Renal cortex interstitium (tissue), 11 donors: ENCODE data around the gene BACE1-AS. TPM values are rescaled to one million over a fixed set of nuclear protein-coding genes. Genes with fewer than 3 reads are reported as not detected.

Experiments used
- DNase-seq, 11 donors: peaks; one replicate each; pipeline ENCODE4 v3.0.0-alpha.2; 2013; ENCODE audit warnings: low read depth in 9 of 11, low spot score in 4 of 11; ENCODE audit errors: extremely low read depth in 1 of 11
- polyA plus RNA-seq, 3 donors: library from polyadenylated mRNA; unstranded; fragments of 120-200 nt; gene quantifications; one replicate each; pipeline ENCODE4 v1.2.1, GENCODE V29; 2013; ENCODE audit not compliant: insufficient read length in 3 of 3

The BACE1-AS gene
- polyA plus RNA-seq, 3 donors, result 18.0 to 26.8 (median 21.6) TPM

GRCh38 chr11:117281159-117281558 lies 10.0 kb upstream of the BACE1-AS start:
- DNase-seq, result no peak

- no peak for DNase-seq
These were observed 9.3 kb upstream of the BACE1-AS start for GRCh38 chr11:117281869-117282268.

- no peak for DNase-seq
These were observed 8.2 kb upstream of the BACE1-AS start for GRCh38 chr11:117282956-117283355.

GRCh38 chr11:117284053-117284452 lies 7.1 kb upstream of the BACE1-AS start:
- no peak for DNase-seq

GRCh38 chr11:117286588-117286987 lies 4.6 kb upstream of the BACE1-AS start:
- no peak for DNase-seq

- DNase-seq, result no peak
These were observed 3.5 kb upstream of the BACE1-AS start for GRCh38 chr11:117287668-117288067.

GRCh38 chr11:117289795-117290194 lies 1.4 kb upstream of the BACE1-AS start:
- DNase-seq, result no peak

- DNase-seq, result no peak
These were observed 1.5 kb downstream of the BACE1-AS start for GRCh38 chr11:117292616-117293015.

- DNase-seq, result no peak
These were observed 4.4 kb downstream of the BACE1-AS start for GRCh38 chr11:117295438-117296137.

- DNase-seq, result no peak
These were observed 5.7 kb downstream of the BACE1-AS start for GRCh38 chr11:117296881-117297280.

- DNase-seq, result no peak
These were observed 7.0 kb downstream of the BACE1-AS start for GRCh38 chr11:117298195-117298594.

GRCh38 chr11:117299351-117300282 lies 8.5 kb downstream of the BACE1-AS start:
- peak in 1 of 11 donors; percentile 23 for DNase-seq

- DNase-seq, result peak in 8 of 11 donors; percentile 44 to 77 (median 62)
These were observed 9.1 kb downstream of the BACE1-AS start for GRCh38 chr11:117300283-117300663.

- peak in 8 of 11 donors; percentile 33 to 72 (median 56) for DNase-seq
These were observed 9.6 kb downstream of the BACE1-AS start for GRCh38 chr11:117300773-117301172.

- no peak for DNase-seq
These were observed 11.1 kb downstream of the BACE1-AS start for GRCh38 chr11:117302228-117302627.

- no peak for DNase-seq
These were observed 12.0 kb downstream of the BACE1-AS start for GRCh38 chr11:117303101-117303500.

- DNase-seq, result no peak
These were observed 12.6 kb downstream of the BACE1-AS start for GRCh38 chr11:117303646-117304315.

GRCh38 chr11:117305145-117305544 lies 14.0 kb downstream of the BACE1-AS start:
- no peak for DNase-seq

GRCh38 chr11:117309310-117309709 lies 18.2 kb downstream of the BACE1-AS start:
- no peak for DNase-seq

GRCh38 chr11:117313091-117313490 lies 21.9 kb downstream of the BACE1-AS start:
- no peak for DNase-seq
